ENCODE results near the gene PLSCR4. TPM values are rescaled to one million over a fixed set of nuclear protein-coding genes. Genes with fewer than 3 reads are reported as not detected.

The PLSCR4 gene
- total RNA-seq, 1 experiment from 2014 or later = 3.7 TPM

DNA sequence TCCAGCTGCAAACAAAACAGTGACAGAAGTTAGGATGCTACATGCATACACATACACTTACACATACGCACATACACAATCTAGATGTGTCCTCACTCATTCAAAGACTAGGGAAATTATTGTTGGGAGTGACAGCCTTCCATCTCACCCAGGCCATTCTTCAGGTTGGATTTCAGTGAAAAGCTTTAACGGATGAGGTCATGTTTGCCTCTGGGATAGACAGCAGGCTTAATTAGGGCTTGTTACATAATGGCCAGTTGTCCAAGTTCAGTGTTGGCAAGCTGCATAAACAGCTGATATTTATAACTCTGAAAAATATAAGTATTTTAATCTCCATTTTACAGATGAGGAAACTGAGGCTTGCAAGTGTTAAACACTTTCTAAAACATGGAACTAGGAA lies 54.1 kb downstream of the PLSCR4 start:
- no peak for DNase-seq (ENCODE audit: extremely low read depth, low read depth)

DNA sequence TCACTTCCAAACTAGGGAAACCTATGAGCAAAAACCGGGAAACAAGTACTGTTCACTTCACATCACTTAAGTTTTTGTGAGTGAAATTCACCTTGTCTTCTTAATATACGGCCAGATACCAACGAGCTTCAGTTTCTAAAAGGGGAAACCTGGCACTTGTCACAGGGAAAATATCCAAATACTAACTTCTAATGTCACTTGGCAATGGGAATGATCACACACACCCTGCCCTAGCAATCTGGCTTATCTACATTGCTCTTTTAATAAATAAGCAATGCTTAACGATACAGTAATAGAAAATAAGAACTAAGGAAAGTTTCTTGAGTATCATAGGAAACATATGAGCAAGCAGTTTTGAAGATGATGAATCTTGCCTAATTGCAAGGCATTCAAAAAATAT lies 55.3 kb downstream of the PLSCR4 start:
- DNase-seq (ENCODE audit: extremely low read depth, low read depth) = no peak

GRCh38 chr3:146195030-146195429 lies 55.9 kb downstream of the PLSCR4 start:
- no peak for DNase-seq (ENCODE audit: extremely low read depth, low read depth)

- DNase-seq (ENCODE audit: extremely low read depth, low read depth) = no peak
Measured at GRCh38 chr3:146191051-146191450, 59.9 kb downstream of the PLSCR4 start.

GRCh38 chr3:146189519-146190173 lies 61.3 kb downstream of the PLSCR4 start:
- peak; percentile 60 for DNase-seq (ENCODE audit: extremely low read depth, low read depth)

DNA sequence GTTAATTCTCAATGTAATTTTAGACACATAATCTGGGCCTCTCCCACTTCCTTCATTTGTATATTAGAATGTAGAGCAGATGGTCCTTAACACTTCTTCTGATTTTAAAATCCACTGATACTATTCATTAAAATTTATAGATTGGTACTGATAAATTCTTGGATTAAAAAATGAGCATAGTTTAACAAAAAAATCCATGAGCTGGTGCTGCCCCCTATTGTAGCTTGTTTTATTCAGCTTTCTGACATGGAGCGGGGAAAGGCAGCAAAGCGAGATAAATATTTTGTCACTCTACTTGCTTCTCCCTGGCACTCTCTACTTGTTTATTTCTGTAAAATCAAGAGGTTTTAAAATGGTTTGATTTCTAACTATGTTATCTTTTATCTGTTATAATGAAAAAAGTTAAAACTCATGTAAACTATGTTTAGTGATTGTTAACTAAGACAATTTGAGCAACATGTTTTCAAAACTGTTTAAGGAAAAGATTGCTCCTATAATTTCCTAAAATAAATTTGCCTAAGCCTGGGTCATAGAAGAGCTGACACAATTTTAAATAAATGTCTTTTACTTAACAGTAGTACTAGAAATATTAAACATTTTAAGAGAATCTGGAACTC lies 63.5 kb downstream of the PLSCR4 start:
- peak; percentile 30 for DNase-seq (ENCODE audit: extremely low read depth, low read depth)

- no peak for DNase-seq (ENCODE audit: extremely low read depth, low read depth)
Measured at GRCh38 chr3:146184241-146185015, 66.5 kb downstream of the PLSCR4 start.

GRCh38 chr3:146181216-146181615 lies 69.7 kb downstream of the PLSCR4 start:
- no peak for DNase-seq (ENCODE audit: extremely low read depth, low read depth)

DNA sequence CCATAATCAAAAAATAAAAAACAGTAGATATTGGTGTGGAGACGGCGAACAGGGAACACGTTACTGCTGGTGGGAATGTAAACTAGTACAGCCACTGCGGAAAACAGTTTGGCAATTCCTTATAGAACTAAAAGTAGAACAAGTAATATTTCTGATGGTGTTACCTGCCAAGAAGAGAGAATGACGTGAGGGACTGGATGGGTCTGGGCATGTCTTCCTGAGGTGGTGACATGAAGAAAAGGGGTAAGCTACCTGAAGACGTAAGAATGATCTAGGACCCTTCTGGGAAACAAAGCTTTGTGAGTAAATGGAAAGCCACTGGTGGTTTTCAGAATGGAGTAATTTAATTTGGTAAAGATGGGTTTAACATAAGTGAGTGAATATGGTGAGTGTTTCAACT lies 70.5 kb downstream of the PLSCR4 start:
- no peak for DNase-seq (ENCODE audit: extremely low read depth, low read depth)

DNA sequence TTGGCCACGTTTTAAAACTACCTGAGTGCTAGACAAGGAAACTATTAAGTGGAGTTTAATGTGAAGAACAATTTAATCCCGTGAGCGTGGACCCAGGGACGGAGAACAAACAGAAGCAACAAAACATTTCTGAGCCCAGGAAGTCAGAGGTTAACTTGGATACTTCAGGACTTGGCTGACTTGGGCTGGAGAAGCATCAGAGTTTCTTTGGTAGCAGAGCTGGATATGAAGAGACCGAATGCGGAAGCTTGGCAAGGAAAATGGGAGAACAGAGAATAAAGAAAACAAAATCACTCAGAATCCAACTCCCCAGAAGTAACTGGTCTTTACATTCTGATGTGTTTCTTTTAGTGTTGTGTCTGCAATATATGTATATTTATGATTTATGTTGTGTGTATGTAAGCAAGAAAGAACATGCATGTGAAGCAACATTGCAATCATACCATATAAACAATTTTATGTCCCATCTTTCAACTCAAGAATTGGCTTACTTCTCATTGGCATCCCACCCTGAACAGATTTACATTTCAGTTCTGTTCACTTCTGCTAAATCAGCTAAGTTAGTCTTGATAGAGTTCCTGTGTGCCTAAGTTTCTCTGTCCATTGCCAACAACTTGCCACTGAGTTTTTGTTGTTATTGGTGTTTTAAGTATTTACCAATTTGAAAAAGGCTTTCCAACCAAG lies 72.8 kb downstream of the PLSCR4 start:
- no peak for DNase-seq (ENCODE audit: extremely low read depth, low read depth)

DNA sequence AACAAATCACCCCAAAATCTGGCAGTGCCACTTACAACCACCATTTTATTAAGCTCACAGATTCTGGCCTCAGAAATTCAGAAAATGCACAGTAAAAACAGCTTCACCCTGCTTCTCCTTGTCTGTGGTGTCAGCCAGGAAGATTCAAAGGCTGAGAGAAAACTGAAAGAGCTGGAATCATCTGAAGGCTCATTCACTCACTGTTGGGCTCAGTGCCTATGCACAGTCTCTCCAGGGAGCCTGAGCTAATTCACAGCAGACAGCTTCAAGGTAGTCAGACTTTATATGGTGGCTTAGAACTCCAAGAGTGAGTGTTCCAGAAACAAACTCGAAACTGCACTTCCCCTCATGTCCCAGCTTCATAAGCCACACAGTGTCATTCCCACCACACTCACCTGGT lies 73.4 kb downstream of the PLSCR4 start:
- no peak for DNase-seq (ENCODE audit: extremely low read depth, low read depth)

DNA sequence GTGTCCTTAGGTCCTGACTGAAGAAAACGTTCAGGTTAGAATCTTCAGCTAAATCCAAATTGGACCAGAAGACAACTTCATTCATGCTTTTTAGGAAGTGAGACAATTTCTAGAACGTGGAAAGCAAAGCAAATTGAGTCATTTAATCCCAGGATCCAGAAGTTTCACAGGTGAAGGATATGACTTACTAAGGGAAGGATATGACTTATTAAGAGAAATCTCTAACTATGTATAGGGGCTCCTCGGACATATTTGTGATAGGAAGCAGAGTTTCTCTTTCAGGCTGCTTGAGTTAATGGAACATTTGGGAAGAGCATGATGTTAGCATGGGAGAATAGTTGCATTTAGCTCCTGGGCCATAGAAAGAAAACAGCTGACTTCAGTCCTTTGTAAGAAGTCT lies 73.8 kb downstream of the PLSCR4 start:
- DNase-seq (ENCODE audit: extremely low read depth, low read depth) = no peak

- DNase-seq (ENCODE audit: extremely low read depth, low read depth) = no peak
Measured at GRCh38 chr3:146172586-146172985, 78.3 kb downstream of the PLSCR4 start.

DNA sequence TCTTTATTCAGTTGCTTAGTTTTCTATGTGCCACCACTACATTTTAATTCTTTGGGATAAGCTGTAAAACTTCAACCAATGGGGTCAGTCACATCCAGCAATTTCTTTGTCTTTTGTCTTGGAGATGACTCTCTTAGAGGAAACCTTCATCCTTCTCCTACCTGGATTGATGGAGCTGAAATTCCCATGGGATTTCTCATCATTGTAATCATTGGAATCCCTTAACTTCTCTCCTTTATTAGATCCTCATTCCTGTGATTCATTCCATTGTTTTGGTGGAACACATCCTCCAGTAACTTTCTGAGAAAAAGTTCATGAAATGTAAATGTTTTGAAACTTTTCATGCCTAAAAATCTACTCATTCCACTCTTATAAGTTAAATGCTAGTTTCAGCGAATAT lies 80.3 kb downstream of the PLSCR4 start:
- DNase-seq (ENCODE audit: extremely low read depth, low read depth) = no peak

GRCh38 chr3:146169891-146170290 lies 81.0 kb downstream of the PLSCR4 start:
- DNase-seq (ENCODE audit: extremely low read depth, low read depth) = no peak

GRCh38 chr3:146166826-146167225 lies 84.1 kb downstream of the PLSCR4 start:
- DNase-seq (ENCODE audit: extremely low read depth, low read depth) = no peak

- DNase-seq (ENCODE audit: extremely low read depth, low read depth) = no peak
Measured at GRCh38 chr3:146166415-146166821, 84.5 kb downstream of the PLSCR4 start.

- DNase-seq (ENCODE audit: extremely low read depth, low read depth) = no peak
Measured at GRCh38 chr3:146165877-146166276, 85.0 kb downstream of the PLSCR4 start.

GRCh38 chr3:146164971-146165769 lies 85.7 kb downstream of the PLSCR4 start:
- DNase-seq (ENCODE audit: extremely low read depth, low read depth) = no peak

DNA sequence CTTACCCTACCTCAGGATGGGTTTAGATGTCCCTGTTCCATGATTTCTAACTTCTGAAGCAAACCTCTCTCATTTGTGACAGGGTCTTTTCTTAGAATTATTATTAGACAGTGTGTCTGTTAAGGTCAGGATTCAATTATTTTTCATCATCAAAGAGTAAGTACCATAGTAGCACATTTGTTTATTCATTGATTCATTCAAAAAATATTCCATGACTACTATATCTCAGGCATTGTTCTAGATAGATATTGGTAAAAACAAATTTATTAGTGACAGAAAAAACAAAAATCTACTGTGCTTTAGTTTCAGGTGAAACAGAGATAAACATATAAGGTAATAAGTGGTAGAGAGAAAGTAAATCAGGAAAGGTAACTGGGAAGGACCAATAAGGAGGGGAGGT lies 86.4 kb downstream of the PLSCR4 start:
- no peak for DNase-seq (ENCODE audit: extremely low read depth, low read depth)

GRCh38 chr3:146164071-146164470 lies 86.8 kb downstream of the PLSCR4 start:
- no peak for DNase-seq (ENCODE audit: extremely low read depth, low read depth)

All from NCI-H460 (cell line).